ENCODE data around the gene KRTAP4-1. TPM values are rescaled to one million over a fixed set of nuclear protein-coding genes. Genes with fewer than 3 reads are reported as not detected.
"Not testable (repeated sequence)": the region's sequence is repeated elsewhere in the genome, so short reads cannot be mapped to it uniquely, and the experiment has no call there.

Gene KRTAP4-1
- total and polyA plus RNA-seq, 4 donors: not detected

DNA sequence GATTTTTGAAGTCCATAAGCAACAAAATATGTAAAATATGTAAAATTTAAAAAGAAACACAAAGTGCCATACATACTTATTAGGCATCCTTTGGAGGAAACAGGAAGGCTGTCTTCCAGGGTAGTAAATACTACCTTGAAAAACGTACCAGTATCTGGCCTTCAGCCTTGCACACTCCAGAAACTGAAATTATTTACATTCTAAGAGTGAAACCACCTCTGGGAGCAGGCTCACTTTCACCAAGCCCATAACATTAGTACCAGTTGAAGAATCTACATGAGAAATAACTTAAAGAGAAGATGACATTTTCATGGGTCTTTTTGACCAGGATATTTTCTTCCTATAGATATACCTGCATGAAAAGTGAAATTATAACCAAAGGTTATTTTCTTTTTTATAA is 11.4 kb upstream of the KRTAP4-1 start:
- no peaks in the 10 kb centered on the region for H3K27me3 ChIP-seq (ENCODE audit: control insufficient read depth in 4 of 4, insufficient read depth in 4 of 4, low read length in 3 of 4)
- H3K4me3 ChIP-seq (ENCODE audit: low read depth in 1 of 3, low read length in 3 of 3): no peak overlapping the region
- H3K9ac ChIP-seq (ENCODE audit: low read depth in 1 of 2, low read length in 2 of 2): no peak overlapping the region
- no peaks in the 10 kb centered on the region for H3K4me1 ChIP-seq (ENCODE audit: control insufficient read depth in 4 of 4, insufficient read depth in 4 of 4, low read length in 3 of 4)
- H3K36me3 ChIP-seq (ENCODE audit: control insufficient read depth in 4 of 4, insufficient read depth in 3 of 4, low read depth in 1 of 4, low read length in 3 of 4): no peaks in the 10 kb centered on the region
- no peak for DNase-seq (ENCODE audit: low spot score)
- 40% methylated on average over 1 of the region's 1 CpG for WGBS
- no peak overlapping the region for H3K27ac ChIP-seq (ENCODE audit: low read depth in 1 of 2, low read length in 2 of 2)
- TF ChIP-seq, protein P1, sequence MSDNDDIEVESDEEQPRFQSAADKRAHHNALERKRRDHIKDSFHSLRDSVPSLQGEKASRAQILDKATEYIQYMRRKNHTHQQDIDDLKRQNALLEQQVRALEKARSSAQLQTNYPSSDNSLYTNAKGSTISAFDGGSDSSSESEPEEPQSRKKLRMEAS (IDR thresholded peaks at IDR 0.05): no peak
- TF ChIP-seq RXRA (IDR thresholded peaks at IDR 0.05): no peak
- no peak for TF ChIP-seq JUND (IDR thresholded peaks at IDR 0.05)
- no peak for TF ChIP-seq GABPA (IDR thresholded peaks at IDR 0.05 in 1 of 2, conservative IDR thresholded peaks at IDR 0.05 in 1 of 2)
- H3K9me3 ChIP-seq (ENCODE audit: control insufficient read depth in 4 of 4, low read length in 3 of 4): no peaks in the 10 kb centered on the region

DNA sequence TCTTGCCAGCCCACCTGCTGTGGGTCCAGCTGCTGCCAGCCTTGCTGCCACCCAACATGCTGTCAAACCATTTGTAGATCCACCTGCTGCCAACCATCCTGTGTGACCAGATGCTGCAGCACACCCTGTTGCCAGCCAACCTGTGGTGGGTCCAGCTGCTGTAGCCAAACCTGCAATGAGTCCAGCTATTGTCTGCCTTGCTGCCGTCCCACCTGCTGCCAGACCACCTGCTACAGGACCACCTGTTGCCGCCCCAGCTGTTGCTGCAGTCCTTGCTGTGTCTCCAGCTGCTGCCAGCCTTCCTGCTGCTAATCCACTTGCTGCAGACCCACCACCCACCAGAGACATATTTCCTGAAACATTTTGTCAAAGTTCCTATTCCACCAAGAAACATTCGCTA is 5.6 kb upstream of the KRTAP4-1 start:
- TF ChIP-seq TAF1 (conservative IDR thresholded peaks at IDR 0.05) (no peak), EGR1 (IDR thresholded peaks at IDR 0.05; ENCODE audit: low read depth in 2 of 2) (no peak), HNF4A (conservative IDR thresholded peaks at IDR 0.05) (no peak), GABPA (IDR thresholded peaks at IDR 0.05 in 1 of 2, conservative IDR thresholded peaks at IDR 0.05 in 1 of 2) (no peak), NR2F2 (IDR thresholded peaks at IDR 0.05) (no peak), RAD21 (IDR thresholded peaks at IDR 0.05) (no peak), RXRA (IDR thresholded peaks at IDR 0.05) (no peak), HNF4G (IDR thresholded peaks at IDR 0.05) (no peak), JUND (IDR thresholded peaks at IDR 0.05) (no peak), FOXA2 (IDR thresholded peaks at IDR 0.05) (no peak), FOXA1 (IDR thresholded peaks at IDR 0.05) (no peak)
- TF ChIP-seq, protein P2, sequence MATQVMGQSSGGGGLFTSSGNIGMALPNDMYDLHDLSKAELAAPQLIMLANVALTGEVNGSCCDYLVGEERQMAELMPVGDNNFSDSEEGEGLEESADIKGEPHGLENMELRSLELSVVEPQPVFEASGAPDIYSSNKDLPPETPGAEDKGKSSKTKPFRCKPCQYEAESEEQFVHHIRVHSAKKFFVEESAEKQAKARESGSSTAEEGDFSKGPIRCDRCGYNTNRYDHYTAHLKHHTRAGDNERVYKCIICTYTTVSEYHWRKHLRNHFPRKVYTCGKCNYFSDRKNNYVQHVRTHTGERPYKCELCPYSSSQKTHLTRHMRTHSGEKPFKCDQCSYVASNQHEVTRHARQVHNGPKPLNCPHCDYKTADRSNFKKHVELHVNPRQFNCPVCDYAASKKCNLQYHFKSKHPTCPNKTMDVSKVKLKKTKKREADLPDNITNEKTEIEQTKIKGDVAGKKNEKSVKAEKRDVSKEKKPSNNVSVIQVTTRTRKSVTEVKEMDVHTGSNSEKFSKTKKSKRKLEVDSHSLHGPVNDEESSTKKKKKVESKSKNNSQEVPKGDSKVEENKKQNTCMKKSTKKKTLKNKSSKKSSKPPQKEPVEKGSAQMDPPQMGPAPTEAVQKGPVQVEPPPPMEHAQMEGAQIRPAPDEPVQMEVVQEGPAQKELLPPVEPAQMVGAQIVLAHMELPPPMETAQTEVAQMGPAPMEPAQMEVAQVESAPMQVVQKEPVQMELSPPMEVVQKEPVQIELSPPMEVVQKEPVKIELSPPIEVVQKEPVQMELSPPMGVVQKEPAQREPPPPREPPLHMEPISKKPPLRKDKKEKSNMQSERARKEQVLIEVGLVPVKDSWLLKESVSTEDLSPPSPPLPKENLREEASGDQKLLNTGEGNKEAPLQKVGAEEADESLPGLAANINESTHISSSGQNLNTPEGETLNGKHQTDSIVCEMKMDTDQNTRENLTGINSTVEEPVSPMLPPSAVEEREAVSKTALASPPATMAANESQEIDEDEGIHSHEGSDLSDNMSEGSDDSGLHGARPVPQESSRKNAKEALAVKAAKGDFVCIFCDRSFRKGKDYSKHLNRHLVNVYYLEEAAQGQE (IDR thresholded peaks at IDR 0.05): no peak
- TF ChIP-seq, protein P1 (IDR thresholded peaks at IDR 0.05): no peak
- TF ChIP-seq, protein P3, sequence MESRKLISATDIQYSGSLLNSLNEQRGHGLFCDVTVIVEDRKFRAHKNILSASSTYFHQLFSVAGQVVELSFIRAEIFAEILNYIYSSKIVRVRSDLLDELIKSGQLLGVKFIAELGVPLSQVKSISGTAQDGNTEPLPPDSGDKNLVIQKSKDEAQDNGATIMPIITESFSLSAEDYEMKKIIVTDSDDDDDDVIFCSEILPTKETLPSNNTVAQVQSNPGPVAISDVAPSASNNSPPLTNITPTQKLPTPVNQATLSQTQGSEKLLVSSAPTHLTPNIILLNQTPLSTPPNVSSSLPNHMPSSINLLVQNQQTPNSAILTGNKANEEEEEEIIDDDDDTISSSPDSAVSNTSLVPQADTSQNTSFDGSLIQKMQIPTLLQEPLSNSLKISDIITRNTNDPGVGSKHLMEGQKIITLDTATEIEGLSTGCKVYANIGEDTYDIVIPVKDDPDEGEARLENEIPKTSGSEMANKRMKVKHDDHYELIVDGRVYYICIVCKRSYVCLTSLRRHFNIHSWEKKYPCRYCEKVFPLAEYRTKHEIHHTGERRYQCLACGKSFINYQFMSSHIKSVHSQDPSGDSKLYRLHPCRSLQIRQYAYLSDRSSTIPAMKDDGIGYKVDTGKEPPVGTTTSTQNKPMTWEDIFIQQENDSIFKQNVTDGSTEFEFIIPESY (IDR thresholded peaks at IDR 0.05): no peak
- TF ChIP-seq, protein P4, sequence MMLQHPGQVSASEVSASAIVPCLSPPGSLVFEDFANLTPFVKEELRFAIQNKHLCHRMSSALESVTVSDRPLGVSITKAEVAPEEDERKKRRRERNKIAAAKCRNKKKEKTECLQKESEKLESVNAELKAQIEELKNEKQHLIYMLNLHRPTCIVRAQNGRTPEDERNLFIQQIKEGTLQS (IDR thresholded peaks at IDR 0.05): no peak
- TF ChIP-seq, protein P5, sequence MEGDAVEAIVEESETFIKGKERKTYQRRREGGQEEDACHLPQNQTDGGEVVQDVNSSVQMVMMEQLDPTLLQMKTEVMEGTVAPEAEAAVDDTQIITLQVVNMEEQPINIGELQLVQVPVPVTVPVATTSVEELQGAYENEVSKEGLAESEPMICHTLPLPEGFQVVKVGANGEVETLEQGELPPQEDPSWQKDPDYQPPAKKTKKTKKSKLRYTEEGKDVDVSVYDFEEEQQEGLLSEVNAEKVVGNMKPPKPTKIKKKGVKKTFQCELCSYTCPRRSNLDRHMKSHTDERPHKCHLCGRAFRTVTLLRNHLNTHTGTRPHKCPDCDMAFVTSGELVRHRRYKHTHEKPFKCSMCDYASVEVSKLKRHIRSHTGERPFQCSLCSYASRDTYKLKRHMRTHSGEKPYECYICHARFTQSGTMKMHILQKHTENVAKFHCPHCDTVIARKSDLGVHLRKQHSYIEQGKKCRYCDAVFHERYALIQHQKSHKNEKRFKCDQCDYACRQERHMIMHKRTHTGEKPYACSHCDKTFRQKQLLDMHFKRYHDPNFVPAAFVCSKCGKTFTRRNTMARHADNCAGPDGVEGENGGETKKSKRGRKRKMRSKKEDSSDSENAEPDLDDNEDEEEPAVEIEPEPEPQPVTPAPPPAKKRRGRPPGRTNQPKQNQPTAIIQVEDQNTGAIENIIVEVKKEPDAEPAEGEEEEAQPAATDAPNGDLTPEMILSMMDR (IDR thresholded peaks at IDR 0.05; ENCODE audit: low read depth, low read length, missing input control): no peak
- WGBS: 79% methylated on average over 3 of the region's 3 CpGs
- no peak overlapping the region for H3K9ac ChIP-seq (ENCODE audit: low read depth in 1 of 2, low read length in 2 of 2)
- no peaks in the 10 kb centered on the region for H3K9me3 ChIP-seq (ENCODE audit: control insufficient read depth in 4 of 4, low read length in 3 of 4)
- no peak overlapping the region for H3K27ac ChIP-seq (ENCODE audit: low read depth in 1 of 2, low read length in 2 of 2)
- peaks cover 0 to 4% (median 0%) of the 10 kb centered on the region in 4 donors for H3K27me3 ChIP-seq (ENCODE audit: control insufficient read depth in 4 of 4, insufficient read depth in 4 of 4, low read length in 3 of 4)
- no peak overlapping the region for H3K4me3 ChIP-seq (ENCODE audit: low read depth in 1 of 3, low read length in 3 of 3)
- no peak for DNase-seq (ENCODE audit: low spot score)
- H3K36me3 ChIP-seq (ENCODE audit: control insufficient read depth in 4 of 4, insufficient read depth in 3 of 4, low read depth in 1 of 4, low read length in 3 of 4): no peaks in the 10 kb centered on the region
- H3K4me1 ChIP-seq (ENCODE audit: control insufficient read depth in 4 of 4, insufficient read depth in 4 of 4, low read length in 3 of 4): no peaks in the 10 kb centered on the region

DNA sequence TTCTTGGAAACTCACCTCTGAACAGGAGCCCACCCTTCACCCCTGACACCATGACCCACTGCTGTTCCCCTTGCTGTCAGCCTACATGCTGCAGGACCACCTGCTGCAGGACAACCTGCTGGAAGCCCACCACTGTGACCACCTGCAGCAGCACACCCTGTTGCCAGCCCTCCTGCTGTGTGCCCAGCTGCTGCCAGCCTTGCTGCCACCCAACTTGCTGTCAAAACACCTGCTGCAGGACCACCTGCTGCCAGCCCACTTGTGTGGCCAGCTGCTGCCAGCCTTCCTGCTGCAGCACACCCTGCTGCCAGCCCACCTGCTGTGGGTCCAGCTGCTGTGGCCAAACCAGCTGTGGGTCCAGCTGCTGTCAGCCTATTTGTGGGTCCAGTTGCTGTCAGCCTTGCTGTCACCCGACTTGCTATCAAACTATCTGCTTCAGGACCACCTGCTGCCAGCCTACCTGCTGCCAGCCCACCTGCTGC is 5.2 kb upstream of the KRTAP4-1 start, which contains the start of gene KRTAP9-1:
TSS of gene KRTAP9-1 (plus strand) at position 51 of the 482 bp plus-strand sequence. CDS start at position 51, 0 bp downstream.
- not testable (repeated sequence) for H3K36me3 ChIP-seq (ENCODE audit: control insufficient read depth in 4 of 4, insufficient read depth in 3 of 4, low read depth in 1 of 4, low read length in 3 of 4); H3K9ac ChIP-seq (ENCODE audit: low read depth in 1 of 2, low read length in 2 of 2); H3K27me3 ChIP-seq (ENCODE audit: control insufficient read depth in 4 of 4, insufficient read depth in 4 of 4, low read length in 3 of 4); H3K27ac ChIP-seq (ENCODE audit: low read depth in 1 of 2, low read length in 2 of 2); H3K4me3 ChIP-seq (ENCODE audit: low read depth in 1 of 3, low read length in 3 of 3); H3K9me3 ChIP-seq (ENCODE audit: control insufficient read depth in 4 of 4, low read length in 3 of 4); DNase-seq (ENCODE audit: low spot score); H3K4me1 ChIP-seq (ENCODE audit: control insufficient read depth in 4 of 4, insufficient read depth in 4 of 4, low read length in 3 of 4)
- 64% methylated on average over 1 of the region's 1 CpG for WGBS
